Measurements from ENCODE around the gene PRKCI.

DNA sequence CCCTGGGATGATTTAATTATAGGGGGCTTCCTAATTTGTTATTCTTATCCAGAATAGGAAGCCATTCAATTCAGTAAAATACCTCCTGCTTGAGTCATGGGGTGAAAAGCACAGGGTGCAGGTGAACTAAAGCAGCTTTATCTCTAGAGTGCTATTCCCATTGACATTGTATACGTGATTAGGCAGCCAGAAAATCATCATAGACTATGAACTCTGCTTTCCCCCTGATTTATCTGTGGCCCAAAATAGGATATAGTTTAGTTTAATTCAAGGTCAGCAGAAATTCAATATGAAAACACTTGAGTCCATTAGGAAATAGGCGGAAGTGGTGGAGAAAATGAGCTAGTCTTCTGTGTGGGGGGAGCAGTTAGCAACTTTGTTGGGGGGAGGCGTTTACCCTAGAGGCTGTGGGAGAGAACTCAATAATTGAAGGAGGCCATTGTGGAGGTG lies 18.2 kb upstream of the PRKCI start:
- TF ChIP-seq EZH2 (IDR thresholded peaks at IDR 0.05; ENCODE audit: insufficient read depth, poor library complexity, severe bottlenecking), result no peak
- no peak for TF ChIP-seq EZH2phosphoT487 (IDR thresholded peaks at IDR 0.05; ENCODE audit: insufficient read depth, low read depth)
